HG03520 (cell line): ENCODE data around the gene B4GALT7.
A peak's percentile ranks its signal among the peaks of the same experiment; 100 is the strongest.

ENCODE experiments used
- ATAC-seq: cut with Tn5 transposase; IDR thresholded peaks from one replicate; pipeline ENCODE4 v1.9.1; 2021; ENCODE audit warnings: mild to moderate bottlenecking, moderate library complexity; ENCODE audit not compliant: unreplicated experiment

B4GALT7 gene

GRCh38 chr5:177592905-177593304 lies 7.0 kb upstream of the B4GALT7 start:
- ATAC-seq = no peak

DNA sequence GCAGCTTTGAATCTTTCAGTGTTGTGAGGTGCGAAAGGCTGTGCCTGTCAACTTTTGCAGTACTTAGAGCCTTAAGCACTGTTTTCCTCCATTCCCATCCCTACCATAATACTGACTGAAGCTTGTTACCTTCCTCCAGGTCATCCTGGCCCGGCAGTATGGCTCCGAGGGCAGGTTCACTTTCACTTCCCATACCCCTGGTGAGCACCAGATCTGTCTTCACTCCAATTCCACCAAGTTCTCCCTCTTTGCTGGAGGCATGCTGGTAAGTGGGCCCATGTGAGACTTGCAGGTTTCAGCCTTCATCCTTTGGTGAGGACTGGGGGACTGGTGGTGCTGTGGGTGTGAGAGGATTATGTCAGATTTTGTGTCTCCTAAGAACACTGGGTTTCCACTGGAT lies 6.4 kb upstream of the B4GALT7 start:
- ATAC-seq = no peak

DNA sequence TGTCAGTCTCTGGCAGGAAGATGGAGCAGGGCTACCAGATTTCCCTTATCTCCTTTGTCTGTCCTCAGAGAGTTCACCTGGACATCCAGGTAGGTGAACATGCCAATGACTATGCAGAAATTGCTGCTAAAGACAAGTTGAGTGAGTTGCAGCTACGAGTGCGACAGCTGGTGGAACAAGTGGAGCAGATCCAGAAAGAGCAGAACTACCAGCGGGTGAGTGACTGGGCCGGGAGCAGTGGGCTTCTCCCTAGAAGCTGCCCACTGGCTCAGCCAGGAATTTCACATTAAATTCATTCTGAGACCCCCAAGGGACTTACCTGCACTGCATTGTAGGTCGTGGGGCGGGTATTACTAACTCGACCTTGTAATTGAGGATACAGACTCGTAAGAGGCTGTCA lies 5.9 kb upstream of the B4GALT7 start:
- ATAC-seq = no peak

GRCh38 chr5:177595026-177595585 lies 4.8 kb upstream of the B4GALT7 start:
- ATAC-seq = no peak

- ATAC-seq = no peak
These were observed 3.7 kb upstream of the B4GALT7 start for GRCh38 chr5:177595991-177596774.

DNA sequence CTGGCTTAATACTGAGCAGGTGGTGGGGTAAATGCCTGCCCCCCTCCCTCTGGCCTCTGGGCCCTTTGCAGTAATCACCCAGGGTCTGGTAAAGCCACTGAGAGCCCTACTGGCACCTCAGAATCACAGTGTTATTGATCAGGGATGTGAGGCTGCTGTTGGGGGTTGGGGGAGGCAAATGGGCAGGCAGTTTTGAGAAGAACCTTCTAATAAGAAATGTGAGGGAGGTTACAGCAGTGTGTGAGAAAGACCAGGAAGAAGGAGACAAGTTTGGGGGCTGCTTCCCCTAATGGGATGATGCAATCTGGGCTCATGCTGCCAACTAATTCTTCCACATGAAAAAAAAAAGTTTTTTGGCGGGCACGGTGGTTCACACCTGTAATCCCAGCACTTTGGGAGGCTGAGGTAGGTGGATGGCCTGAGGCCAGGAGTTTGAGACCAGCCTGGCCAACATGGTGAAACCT lies 3.1 kb upstream of the B4GALT7 start:
- no peak for ATAC-seq

DNA sequence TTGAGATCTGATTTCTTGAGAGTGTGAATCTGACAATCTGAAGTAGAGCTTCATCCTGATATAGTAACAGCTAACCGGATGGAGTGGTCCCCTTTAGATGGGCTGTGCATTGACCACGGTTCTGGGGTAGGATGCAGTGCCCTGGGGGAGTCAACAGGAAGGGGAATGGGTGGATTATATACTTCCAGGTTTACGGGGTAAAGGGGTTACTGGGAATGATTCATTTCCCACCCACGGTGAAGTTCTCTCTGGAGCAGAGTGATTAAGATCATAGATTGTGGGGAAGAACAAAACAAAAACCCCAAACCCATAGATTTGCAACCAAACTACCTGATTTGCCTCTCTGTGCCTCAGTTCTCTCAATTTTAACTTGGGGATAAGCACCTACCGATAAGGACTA lies 1.5 kb upstream of the B4GALT7 start:
- no peak for ATAC-seq

GRCh38 chr5:177600508-177601018 lies 631 bp downstream of the B4GALT7 start:
- peak; percentile 7 for ATAC-seq

GRCh38 chr5:177601126-177601525 lies 1.2 kb downstream of the B4GALT7 start:
- ATAC-seq = no peak

GRCh38 chr5:177601577-177602457 lies 1.9 kb downstream of the B4GALT7 start:
- no peak for ATAC-seq

DNA sequence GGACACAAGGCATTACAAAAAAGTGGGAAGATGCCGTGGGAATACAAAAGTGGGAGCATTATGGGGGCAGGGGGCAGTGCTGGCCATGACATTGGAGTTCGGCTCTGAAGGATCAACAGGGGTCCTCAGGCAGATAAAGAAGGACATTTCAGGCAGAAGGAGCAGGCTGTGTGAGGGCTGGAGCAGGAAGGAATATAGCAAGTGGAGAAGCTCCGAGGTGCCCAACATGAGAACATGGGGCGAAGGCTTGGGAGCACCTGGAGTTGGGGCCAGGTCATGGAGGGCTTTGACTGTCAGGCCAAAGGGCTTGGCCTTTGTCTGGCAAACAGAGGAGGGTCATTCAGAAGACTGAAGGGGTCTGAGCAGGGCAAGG lies 2.5 kb downstream of the B4GALT7 start:
- no peak for ATAC-seq

DNA sequence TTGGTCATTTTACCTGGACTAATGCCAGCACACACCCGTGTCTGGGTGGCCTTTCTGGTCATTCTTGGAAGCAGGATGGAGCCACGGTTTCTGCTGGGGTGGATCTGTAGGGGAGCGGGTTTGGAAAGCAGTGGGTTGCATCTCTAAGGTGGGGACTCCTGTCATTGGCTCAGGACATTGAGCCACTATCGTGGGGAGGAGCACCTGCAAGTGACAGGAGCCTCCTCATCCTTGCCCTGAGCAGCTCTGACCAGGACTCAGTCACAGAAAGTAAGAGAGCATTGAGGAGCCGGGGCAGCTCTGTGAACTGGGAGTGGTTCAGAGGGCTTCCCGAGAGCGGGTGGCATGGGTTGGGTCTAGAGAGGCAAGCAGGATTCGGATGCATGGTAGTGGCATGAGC lies 3.7 kb downstream of the B4GALT7 start:
- no peak for ATAC-seq

DNA sequence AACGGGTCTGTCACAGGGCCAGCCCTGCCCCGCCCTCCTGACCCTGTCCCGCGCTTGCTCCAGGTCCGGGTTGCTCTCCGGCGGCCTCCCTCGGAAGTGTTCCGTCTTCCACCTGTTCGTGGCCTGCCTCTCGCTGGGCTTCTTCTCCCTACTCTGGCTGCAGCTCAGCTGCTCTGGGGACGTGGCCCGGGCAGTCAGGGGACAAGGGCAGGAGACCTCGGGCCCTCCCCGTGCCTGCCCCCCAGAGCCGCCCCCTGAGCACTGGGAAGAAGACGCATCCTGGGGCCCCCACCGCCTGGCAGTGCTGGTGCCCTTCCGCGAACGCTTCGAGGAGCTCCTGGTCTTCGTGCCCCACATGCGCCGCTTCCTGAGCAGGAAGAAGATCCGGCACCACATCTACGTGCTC lies 4.2 kb downstream of the B4GALT7 start:
- ATAC-seq = no peak

GRCh38 chr5:177604656-177605055 lies 4.7 kb downstream of the B4GALT7 start:
- ATAC-seq = no peak

DNA sequence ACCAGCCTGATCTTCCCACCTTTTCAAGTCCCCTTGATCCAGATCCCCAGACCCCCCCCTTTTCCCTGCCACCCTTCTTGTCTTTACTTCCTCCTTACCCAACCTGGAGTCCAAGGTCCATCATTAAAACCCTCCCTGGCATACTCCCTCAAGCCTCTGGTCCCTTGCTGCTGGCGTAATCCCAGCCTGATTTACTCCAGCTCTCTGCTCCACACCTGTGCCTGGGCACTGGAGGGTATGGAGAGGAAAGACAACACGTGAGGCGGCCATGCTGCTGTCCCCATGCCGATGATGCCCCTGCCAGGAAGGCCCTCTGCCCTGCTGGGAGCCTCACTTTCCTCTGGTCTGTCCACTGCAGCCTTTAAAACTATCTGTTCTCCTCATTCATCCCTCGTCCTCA lies 5.1 kb downstream of the B4GALT7 start:
- no peak for ATAC-seq

DNA sequence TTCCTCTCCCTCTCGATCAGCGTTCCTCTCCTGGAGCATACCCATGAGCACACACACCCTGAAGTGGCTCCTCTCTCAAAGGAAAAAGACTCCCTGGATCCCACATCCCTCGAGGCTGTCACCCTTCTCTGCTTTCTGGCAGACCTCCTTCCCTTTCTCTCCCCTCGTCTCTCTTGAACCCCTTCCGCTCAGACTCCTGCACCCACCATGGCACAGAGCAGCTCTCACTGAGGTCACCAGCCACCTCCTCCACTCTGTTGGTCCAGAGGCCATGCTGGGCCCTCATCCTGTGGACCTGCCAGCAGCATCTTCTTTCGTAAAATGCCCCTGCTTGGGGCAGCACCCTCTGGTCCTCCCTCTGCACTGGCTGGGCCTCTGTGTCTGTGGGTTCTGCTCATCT lies 5.7 kb downstream of the B4GALT7 start:
- no peak for ATAC-seq

DNA sequence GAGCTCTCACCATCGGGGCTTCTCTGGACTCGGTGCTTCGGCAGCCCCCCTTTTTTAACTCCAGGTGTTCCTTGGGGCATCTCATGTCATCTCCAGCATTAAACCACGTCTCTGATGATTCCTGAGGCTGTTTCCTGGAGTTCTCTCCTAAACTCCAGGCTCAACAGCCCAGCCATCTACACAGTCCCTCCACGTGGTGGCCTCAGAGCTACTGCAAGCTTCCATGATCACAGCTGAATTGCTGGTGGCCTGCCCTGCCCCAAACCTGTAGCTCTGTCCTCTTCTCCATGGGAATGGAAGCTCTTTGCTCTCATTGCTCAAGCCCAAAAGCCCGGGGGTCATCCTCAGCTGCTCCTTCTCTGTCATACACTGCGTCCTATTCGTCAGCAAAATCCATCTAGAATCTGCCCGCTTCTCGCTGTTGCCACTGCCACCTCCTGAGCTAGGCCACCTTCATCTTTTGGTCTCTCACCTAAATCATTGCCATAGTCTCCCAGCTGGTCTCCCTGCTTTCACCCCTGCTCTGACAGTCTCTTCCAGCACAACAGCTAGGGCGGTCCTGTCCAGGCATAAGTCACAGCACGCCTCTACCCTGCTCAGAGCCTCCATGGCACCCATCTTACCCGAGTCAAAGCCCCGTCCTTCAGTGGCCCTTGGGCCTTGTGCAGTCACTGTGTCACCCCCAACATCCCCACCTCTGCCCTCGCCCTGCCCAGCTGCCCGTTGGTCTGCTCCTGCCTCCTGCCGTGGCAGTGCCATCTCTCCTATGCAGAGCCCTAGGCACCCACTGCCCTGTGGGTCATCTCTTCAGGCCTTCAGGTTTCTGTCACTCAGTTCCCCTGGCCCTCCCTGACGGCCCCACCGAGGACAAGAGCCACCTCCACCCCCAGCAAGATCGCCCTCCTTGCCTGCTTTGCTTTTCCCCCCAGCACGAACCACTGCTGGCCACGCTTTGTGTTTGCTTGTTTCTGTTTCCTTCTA lies 6.4 kb downstream of the B4GALT7 start:
- ATAC-seq = no peak

DNA sequence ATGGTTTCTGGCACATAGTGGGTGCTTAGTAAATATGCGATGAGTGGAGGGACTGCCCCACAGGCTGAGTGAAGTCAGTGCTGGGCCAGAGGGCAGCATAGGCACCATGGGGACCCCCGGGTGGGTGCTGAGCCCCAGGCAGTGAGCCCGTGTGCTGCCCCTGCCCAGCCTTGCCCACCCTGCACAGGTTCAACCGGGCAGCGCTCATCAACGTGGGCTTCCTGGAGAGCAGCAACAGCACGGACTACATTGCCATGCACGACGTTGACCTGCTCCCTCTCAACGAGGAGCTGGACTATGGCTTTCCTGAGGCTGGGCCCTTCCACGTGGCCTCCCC lies 7.2 kb downstream of the B4GALT7 start:
- no peak for ATAC-seq

- peak; percentile 69 for ATAC-seq
These were observed 7.7 kb downstream of the B4GALT7 start for GRCh38 chr5:177607452-177608192.
